DOHH2 (cell line): ENCODE results near the gene GUCY1A2.

ENCODE experiments used
- EZH2phosphoT487 ChIP-seq: fragments of 200-600 bp; sonication (generic); IDR thresholded peaks from 2 replicates; pipeline ENCODE4 v1.6.1; 2017; ENCODE audit warnings: borderline replicate concordance, mild to moderate bottlenecking, antibody characterized with exemption, low read length, moderate library complexity, mixed read lengths
- TF ChIP-seq, protein P1 (sequence below): fragments of 200-600 bp; sonication (generic); IDR thresholded peaks from one replicate; pipeline ENCODE4 v1.5.1; 2014; ENCODE audit warnings: antibody characterized with exemption, mild to moderate bottlenecking, low read depth, low read length; ENCODE audit not compliant: poor library complexity, severe bottlenecking

GRCh38 chr11:106702805-106703204, 315.5 kb downstream of the GUCY1A2 start:
- TF ChIP-seq, protein P1, sequence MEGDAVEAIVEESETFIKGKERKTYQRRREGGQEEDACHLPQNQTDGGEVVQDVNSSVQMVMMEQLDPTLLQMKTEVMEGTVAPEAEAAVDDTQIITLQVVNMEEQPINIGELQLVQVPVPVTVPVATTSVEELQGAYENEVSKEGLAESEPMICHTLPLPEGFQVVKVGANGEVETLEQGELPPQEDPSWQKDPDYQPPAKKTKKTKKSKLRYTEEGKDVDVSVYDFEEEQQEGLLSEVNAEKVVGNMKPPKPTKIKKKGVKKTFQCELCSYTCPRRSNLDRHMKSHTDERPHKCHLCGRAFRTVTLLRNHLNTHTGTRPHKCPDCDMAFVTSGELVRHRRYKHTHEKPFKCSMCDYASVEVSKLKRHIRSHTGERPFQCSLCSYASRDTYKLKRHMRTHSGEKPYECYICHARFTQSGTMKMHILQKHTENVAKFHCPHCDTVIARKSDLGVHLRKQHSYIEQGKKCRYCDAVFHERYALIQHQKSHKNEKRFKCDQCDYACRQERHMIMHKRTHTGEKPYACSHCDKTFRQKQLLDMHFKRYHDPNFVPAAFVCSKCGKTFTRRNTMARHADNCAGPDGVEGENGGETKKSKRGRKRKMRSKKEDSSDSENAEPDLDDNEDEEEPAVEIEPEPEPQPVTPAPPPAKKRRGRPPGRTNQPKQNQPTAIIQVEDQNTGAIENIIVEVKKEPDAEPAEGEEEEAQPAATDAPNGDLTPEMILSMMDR, result no peak
- no peak for TF ChIP-seq EZH2phosphoT487
